GM12878 (cell line): Measurements from ENCODE around the gene TMEM127. TPM values are rescaled to one million over a fixed set of nuclear protein-coding genes. Genes with fewer than 3 reads are reported as not detected.

Experiments used
- BHLHE40 ChIP-seq, 2 experiments: fragments of 450-650 bp in 1 of 2; IDR thresholded peaks; 2 replicates each; pipeline ENCODE4 v1.6.1; 2011 to 2017; ENCODE audit warnings: low read depth in 2 of 2, borderline replicate concordance in 1 of 2, improper control_type of control experiment in 1 of 2, low read length in 1 of 2, mild to moderate bottlenecking in 1 of 2
- BRCA1 ChIP-seq: IDR thresholded peaks from 2 replicates; pipeline ENCODE4 v1.6.1; 2011; ENCODE audit warnings: low read depth, low read length, improper control_type of control experiment
- CREB1 ChIP-seq: IDR thresholded peaks from 2 replicates; pipeline ENCODE4 v1.6.1; 2012; ENCODE audit warnings: low read depth, mild to moderate bottlenecking, inconsistent platforms
- ELK1 ChIP-seq: IDR thresholded peaks from 2 replicates; pipeline ENCODE4 v1.6.1; 2012; ENCODE audit warnings: low read depth, low read length, improper control_type of control experiment
- FOS ChIP-seq: IDR thresholded peaks from 3 replicates; pipeline ENCODE4 v1.6.1; 2011; ENCODE audit warnings: borderline replicate concordance; ENCODE audit not compliant: insufficient read length; ENCODE audit errors: extremely low read depth
- FOXK2 ChIP-seq: fragments of 450-650 bp; IDR thresholded peaks from 2 replicates; pipeline ENCODE4 v1.6.1; 2017; ENCODE audit warnings: mild to moderate bottlenecking, moderate library complexity
- FOXM1 ChIP-seq: IDR thresholded peaks from 2 replicates; pipeline ENCODE4 v1.6.1; 2012; ENCODE audit warnings: low read depth, mild to moderate bottlenecking, inconsistent platforms, low read length, moderate library complexity
- GABPA ChIP-seq: IDR thresholded peaks from 2 replicates; pipeline ENCODE4 v1.6.1; 2014; ENCODE audit warnings: antibody characterized with exemption, low read depth, mild to moderate bottlenecking, inconsistent platforms
- JUNB ChIP-seq: IDR thresholded peaks from 2 replicates; pipeline ENCODE4 v1.6.1; 2016; ENCODE audit warnings: antibody characterized with exemption, mild to moderate bottlenecking
- KAT2A ChIP-seq: conservative IDR thresholded peaks from 2 replicates; pipeline ENCODE4 v1.6.1; 2011; ENCODE audit warnings: low read depth, low read length; ENCODE audit not compliant: control insufficient read depth
- KDM1A ChIP-seq: fragments of 200-600 bp; sonication (generic); IDR thresholded peaks from 2 replicates; pipeline ENCODE4 v1.6.1; 2016; ENCODE audit warnings: borderline replicate concordance
- MEF2A ChIP-seq: IDR thresholded peaks from 2 replicates; pipeline ENCODE4 v1.6.1; 2011; ENCODE audit warnings: low read depth, mild to moderate bottlenecking, low read length, moderate library complexity; ENCODE audit not compliant: insufficient read depth
- MEF2B ChIP-seq: fragments of 450-650 bp; IDR thresholded peaks from 2 replicates; pipeline ENCODE4 v1.6.1; 2018; ENCODE audit warnings: mild to moderate bottlenecking, moderate library complexity; ENCODE audit not compliant: partially characterized antibody, poor library complexity, severe bottlenecking
- NBN ChIP-seq: fragments of 450-650 bp; IDR thresholded peaks from 2 replicates; pipeline ENCODE4 v1.6.1; 2016
- NFYB ChIP-seq: IDR thresholded peaks from 2 replicates; pipeline ENCODE4 v1.6.1; 2011; ENCODE audit warnings: low read depth, mild to moderate bottlenecking, low read length, improper control_type of control experiment, moderate library complexity; ENCODE audit not compliant: insufficient read depth
- NKRF ChIP-seq: fragments of 450-650 bp; conservative IDR thresholded peaks from 2 replicates; pipeline ENCODE4 v1.6.1; 2017; ENCODE audit warnings: mild to moderate bottlenecking, moderate library complexity
- POU2F2 ChIP-seq: IDR thresholded peaks from 3 replicates; pipeline ENCODE4 v1.6.1; 2011; ENCODE audit warnings: low read depth, mild to moderate bottlenecking, low read length, borderline replicate concordance
- PRDM15 ChIP-seq: fragments of 450-650 bp; formaldehyde crosslinking; IDR thresholded peaks from 2 replicates; pipeline ENCODE4 v1.4.0; 2020; ENCODE audit warnings: mild to moderate bottlenecking, moderate library complexity
- RAD51 ChIP-seq: fragments of 450-650 bp; IDR thresholded peaks from 2 replicates; pipeline ENCODE4 v1.6.1; 2016; ENCODE audit warnings: moderate library complexity, mild to moderate bottlenecking, inconsistent platforms
- RFX5 ChIP-seq: IDR thresholded peaks from 2 replicates; pipeline ENCODE4 v1.6.1; 2011; ENCODE audit warnings: low read depth, low read length, improper control_type of control experiment
- SUZ12 ChIP-seq: fragments of 200-600 bp; sonication (generic); IDR thresholded peaks from one replicate; pipeline ENCODE4 v1.6.1; 2018; ENCODE audit warnings: antibody characterized with exemption, mild to moderate bottlenecking; ENCODE audit not compliant: unreplicated experiment
- WRNIP1 ChIP-seq: IDR thresholded peaks from 2 replicates; pipeline ENCODE4 v1.6.1; 2011; ENCODE audit warnings: low read depth, low read length, improper control_type of control experiment, borderline replicate concordance
- ZNF24 ChIP-seq: fragments of 450-650 bp; IDR thresholded peaks from 2 replicates; pipeline ENCODE4 v1.6.1; 2017; ENCODE audit warnings: antibody characterized with exemption, mild to moderate bottlenecking
- ZNF384 ChIP-seq: IDR thresholded peaks from 2 replicates; pipeline ENCODE4 v1.6.1; 2012; ENCODE audit warnings: low read depth, mild to moderate bottlenecking, low read length, improper control_type of control experiment, borderline replicate concordance
- ZSCAN29 ChIP-seq: fragments of 450-650 bp; IDR thresholded peaks from 2 replicates; pipeline ENCODE4 v1.6.1; 2017; ENCODE audit warnings: mild to moderate bottlenecking, moderate library complexity
- polyA plus RNA-seq, 11 experiments: library from polyadenylated mRNA; depleted of rRNA in 4 of 11; unstranded in 6 of 11; stranded (reverse) in 5 of 11; fragments of >200 nt; fragmentation: Nextera tagmentation in 4 of 11; fragmentation: Illumina TruSeq in 1 of 11; extraction: Ambion mirVana in 4 of 11; extraction: Trizol in 1 of 11; gene quantifications; 1 replicate in 1 of 11; 2 replicates in 10 of 11; pipeline versions ENCODE4 v1.2.1 to v1.2.3, GENCODE V29; 2011 to 2016; ENCODE audit warnings: inconsistent platforms in 2 of 11, missing spikeins in 2 of 11, low read depth in 1 of 11
- total RNA-seq, 4 experiments: library from RNA; depleted of rRNA in 3 of 4; stranded (reverse); fragments of >200 nt in 3 of 4; fragmentation: Illumina TruSeq in 1 of 4; extraction: Trizol in 1 of 4; gene quantifications; 2 replicates each; pipeline versions ENCODE4 v1.2.1 to v1.2.3, GENCODE V29; 2013 to 2021

The TMEM127 gene
- total and polyA plus RNA-seq, 10 of the 15 experiments (the other 5 are each of a cell fraction or from before 2014, with no cell fraction given): 2.6 to 27.2 (median 17.7) TPM

- TF ChIP-seq SUZ12 (no peak), RFX5 (no peak), POU2F2 (no peak; the same call in 2 of the 3 replicates), FOS (no peak), ZNF384 (no peak), NFYB (peak; percentile 69; the same call in 1 of the 2 replicates), CREB1 (peak; percentile 48; the same call in 1 of the 2 replicates), FOXK2 (no peak), BHLHE40 (IDR thresholded peaks at IDR 0.05; ENCODE audit: borderline replicate concordance in 1 of 2, low read depth in 2 of 2, low read length in 1 of 2) (peak in 1 of 2 experiments; percentile 7; a peak in 1 of 4 replicates), NBN (peak; percentile 66; the same call in 1 of the 2 replicates), PRDM15 (CRISPR knock-in tag) (no peak), RAD51 (no peak), ZSCAN29 (no peak), MEF2A (no peak), JUNB (peak; percentile 70), BRCA1 (no peak), KAT2A (no peak), MEF2B (no peak), FOXM1 (no peak), ZNF24 (no peak), KDM1A (no peak), NKRF (no peak; the same call in 1 of the 2 replicates), ELK1 (0 out of 2 replicates have a peak, but pooled peaks have one; percentile 35), GABPA (peak; percentile 55; the same call in 1 of the 2 replicates), WRNIP1 (no peak)
Observed at GRCh38 chr2:96241900-96242611, 23.7 kb downstream of the TMEM127 start (continued).
